ENCODE results near the gene NR5A1.

NR5A1 gene

GRCh38 chr9:124457887-124458431 lies 49.2 kb downstream of the NR5A1 start:
- no peak for DNase-seq (ENCODE audit: low read depth)

- no peak for DNase-seq (ENCODE audit: low read depth)
Measured at GRCh38 chr9:124457079-124457886, 49.9 kb downstream of the NR5A1 start.

- DNase-seq (ENCODE audit: low read depth) = no peak
Measured at GRCh38 chr9:124456341-124457078, 50.7 kb downstream of the NR5A1 start.

GRCh38 chr9:124455820-124456219 lies 51.4 kb downstream of the NR5A1 start:
- DNase-seq (ENCODE audit: low read depth) = no peak

DNA sequence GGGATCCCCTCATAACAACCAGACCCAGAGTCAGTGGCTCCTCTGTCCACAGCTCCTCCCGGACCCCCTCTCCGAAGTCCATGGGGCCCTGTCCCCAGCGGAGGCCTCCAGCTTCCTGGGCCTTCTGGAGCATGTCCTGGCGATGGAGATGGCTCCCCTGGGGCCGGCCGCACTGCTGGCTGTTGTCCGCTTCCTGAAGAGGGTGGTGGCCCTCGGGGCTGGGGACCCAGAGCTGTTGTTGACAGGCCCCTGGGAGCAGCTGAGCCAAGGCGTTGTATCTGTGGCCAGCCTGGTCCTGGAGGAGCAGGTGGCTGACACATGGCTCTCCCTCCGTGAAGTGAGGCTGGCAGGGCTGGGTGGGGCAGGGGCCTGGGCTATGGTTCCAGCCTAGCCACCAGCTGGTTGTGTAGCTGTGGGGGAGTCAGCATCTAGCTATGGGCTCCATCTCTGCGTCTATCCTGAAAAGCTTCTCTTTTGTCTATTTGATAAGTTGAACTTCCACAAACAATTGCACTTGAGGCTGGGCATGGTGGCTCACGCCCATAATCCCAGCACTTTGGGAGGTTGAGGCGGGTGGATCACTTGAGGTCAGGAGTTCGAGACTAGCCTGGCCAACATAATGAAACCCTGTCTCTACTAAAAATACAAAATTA lies 52.3 kb downstream of the NR5A1 start:
- no peak for DNase-seq (ENCODE audit: low read depth)

GRCh38 chr9:124454296-124454695 lies 52.9 kb downstream of the NR5A1 start:
- no peak for DNase-seq (ENCODE audit: low read depth)

DNA sequence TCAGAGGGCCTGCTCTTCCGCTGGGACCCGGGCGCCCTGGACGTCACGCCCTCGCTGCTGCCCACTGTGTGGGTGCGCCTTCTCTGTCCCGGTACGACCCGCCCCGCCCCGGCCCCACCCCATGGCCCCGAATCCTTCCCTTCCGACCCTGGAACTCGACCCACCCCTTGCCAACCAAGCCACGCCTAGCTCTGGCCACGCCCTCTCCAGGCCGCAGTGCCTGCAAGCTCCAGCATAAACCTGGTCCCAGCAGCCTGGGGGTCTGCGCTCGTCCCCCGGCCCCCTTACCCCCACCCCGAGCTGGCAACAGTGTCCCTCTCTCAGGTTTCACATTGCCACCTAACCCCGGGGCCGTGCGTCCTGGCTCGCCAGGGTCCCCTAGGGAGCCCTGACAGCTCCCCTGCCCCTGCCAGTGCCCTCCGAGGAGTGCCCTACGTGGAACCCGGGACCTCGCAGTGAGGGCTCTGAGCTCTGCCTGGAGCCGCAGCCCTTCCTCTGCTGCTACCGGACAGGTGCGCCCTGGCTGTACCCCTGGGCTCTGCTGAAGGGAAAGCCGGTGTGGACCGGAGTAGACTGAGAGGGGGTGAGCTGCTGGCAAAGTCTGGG lies 53.5 kb downstream of the NR5A1 start:
- no peak for DNase-seq (ENCODE audit: low read depth)

DNA sequence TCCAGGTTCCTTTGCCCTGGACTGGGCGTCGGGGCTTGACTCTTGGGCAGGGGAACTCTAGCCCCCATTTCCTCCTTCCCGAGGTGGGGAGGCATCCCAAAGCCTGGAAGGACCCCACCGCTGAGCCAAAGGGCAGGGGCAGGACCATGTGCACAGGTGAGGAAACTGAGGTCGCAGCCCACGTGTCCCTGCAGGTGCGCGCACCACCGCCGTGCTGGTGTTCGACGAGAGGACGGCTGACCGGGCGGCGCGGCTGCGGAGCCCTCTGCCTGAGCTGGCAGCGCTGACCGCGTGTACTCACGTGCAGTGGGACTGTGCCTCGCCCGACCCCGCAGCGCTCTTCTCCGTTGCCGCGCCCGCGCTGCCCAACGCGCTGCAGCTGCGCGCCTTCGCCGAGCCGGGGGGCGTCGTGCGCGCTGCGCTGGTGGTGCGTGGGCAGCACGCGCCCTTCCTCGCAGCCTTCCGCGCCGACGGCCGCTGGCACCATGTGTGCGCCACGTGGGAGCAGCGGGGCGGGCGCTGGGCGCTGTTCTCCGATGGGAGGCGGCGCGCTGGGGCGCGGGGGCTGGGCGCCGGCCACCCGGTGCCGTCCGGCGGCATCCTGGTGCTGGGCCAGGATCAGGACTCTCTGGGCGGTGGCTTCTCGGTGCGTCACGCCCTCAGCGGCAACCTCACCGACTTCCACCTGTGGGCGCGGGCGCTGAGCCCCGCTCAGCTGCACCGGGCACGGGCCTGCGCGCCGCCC lies 54.2 kb downstream of the NR5A1 start:
- DNase-seq (ENCODE audit: low read depth) = no peak

- DNase-seq (ENCODE audit: low read depth) = no peak
Measured at GRCh38 chr9:124452326-124452725, 54.9 kb downstream of the NR5A1 start.

- DNase-seq (ENCODE audit: low read depth) = no peak
Measured at GRCh38 chr9:124450931-124451661, 56.1 kb downstream of the NR5A1 start.

GRCh38 chr9:124450241-124450924 lies 56.8 kb downstream of the NR5A1 start, which contains the start of gene ADGRD2:
TSS of gene ADGRD2 (plus strand) at chr9:124450451. CDS start at chr9:124451667, 1,216 bp downstream.
- no peak for DNase-seq (ENCODE audit: low read depth)

DNA sequence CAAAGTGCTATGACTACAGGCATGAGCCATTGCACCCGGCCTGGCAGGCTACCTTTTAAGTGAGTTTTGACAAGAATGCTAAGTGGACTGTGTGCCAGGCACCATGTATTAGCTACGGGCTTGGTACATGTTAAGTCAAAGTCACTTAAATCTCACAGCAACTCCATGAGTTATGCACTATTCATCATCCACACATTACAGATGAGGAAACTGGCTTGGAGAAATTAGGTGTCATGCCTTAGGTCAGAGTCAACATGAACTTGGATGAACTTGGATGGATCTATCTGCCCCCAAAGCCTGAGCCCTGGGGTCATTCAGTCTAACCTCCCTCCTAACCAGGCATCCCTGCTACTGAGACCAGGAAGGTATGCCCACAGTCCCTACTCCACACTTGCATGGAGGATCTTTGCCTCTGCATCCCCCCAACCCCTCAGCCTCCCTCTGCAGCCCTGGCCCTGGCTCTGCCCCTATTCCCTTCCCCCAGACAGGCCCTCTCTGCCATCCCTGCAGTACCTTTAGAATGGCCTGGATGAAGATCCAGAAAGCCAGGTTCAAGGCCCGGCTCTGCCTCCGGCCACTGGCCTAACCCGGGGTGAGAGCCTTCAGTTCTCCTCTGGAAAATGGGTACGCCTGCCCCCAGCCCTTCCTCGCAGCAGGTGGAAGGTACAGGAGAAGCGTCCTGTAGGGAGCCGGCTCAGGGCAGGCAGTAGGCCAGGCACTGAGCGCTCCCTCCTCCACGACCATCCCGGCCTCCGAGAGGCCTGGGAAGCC lies 57.6 kb downstream of the NR5A1 start:
- no peak for DNase-seq (ENCODE audit: low read depth)

DNA sequence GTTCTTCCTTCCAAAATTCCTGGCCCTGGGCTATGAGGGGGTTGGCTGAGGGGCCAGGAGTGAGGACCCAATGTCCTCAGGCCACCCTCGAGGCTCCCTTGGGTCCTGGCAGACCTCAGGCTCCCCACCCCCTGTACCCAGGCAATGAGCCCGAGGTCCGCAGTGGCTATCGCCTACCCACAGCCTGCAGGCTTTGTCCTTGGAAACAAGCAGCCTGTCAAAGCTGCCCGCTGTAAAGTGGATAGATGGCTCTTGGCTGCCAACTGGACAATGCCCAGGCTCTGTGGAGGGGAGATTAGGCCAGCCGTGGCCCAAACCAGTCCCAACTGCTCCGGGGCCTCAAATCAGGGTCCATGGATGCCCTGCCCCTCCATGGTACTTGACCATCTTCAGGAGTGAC lies 59.2 kb downstream of the NR5A1 start:
- no peak for DNase-seq (ENCODE audit: low read depth)

- DNase-seq (ENCODE audit: low read depth) = no peak
Measured at GRCh38 chr9:124447297-124447661, 59.9 kb downstream of the NR5A1 start.

DNA sequence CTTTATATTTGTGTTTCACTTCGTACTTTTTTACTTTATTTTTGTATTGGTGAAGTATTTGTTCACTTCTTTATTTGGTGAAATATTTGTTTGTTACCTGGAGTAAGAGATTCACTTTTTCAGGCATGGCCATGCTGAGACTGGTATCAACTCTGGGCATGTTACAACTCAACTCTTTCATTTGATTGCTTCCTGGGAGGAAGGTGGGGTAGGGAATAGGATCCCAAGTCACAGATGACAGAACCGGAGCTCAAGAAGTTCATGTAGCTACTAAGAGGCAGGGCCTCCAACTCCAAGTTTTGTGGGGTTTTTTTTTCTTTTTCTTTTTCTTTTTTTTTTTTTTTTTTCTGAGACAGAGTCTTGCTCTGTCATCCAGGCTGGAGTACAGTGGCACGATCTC lies 63.0 kb downstream of the NR5A1 start:
- DNase-seq (ENCODE audit: low read depth) = no peak

DNA sequence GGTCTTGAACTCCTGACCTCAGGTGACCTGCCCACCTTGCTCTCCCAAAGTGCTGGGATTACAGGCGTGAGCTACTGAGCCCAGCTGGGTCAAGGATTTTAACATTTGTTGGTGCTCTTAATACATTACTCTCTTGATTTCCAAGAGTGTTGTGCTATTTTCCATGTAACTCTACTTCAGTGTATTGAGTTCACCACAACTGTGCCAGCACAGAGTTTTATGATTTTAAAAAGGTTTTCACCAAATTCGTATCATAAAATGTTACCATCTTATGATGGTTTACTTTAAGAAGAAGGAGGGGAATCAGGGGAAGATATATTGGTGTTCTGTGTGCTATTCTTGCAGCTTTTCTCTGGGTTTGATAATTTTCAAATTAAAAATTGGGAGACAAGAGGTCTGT lies 63.6 kb downstream of the NR5A1 start:
- DNase-seq (ENCODE audit: low read depth) = no peak

- no peak for DNase-seq (ENCODE audit: low read depth)
Measured at GRCh38 chr9:124442826-124443225, 64.4 kb downstream of the NR5A1 start.

DNA sequence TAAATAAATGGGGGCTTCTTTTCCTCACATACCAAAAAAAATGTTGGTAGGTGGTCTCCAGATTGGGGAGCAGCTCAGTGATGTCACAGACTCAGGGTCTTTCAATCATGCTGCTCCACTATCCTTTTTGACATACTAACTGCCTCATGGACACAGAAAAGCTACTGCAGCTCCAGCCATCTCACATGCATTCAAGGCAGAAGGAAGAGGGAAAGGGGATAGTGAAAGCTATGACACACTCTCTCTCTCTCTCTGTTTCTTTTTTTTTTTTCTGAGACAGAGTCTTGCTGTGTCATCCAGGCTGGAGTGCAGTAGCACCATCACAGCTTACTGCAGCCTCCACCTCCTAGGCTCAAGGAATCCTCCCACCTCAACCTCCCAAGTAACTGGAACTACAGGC lies 64.8 kb downstream of the NR5A1 start:
- no peak for DNase-seq (ENCODE audit: low read depth)

GRCh38 chr9:124441291-124441690 lies 65.9 kb downstream of the NR5A1 start:
- DNase-seq (ENCODE audit: low read depth) = no peak
